ENCODE data around the gene CXXC5. TPM values are rescaled to one million over a fixed set of nuclear protein-coding genes. Genes with fewer than 3 reads are reported as not detected.
A peak's percentile ranks its signal among the peaks of the same experiment; 100 is the strongest.
"Not testable (repeated sequence)": the region's sequence is repeated elsewhere in the genome, so short reads cannot be mapped to it uniquely, and the experiment has no call there.

Gene CXXC5
- total RNA-seq, 1 experiment from 2014 or later: 85.0 TPM

GRCh38 chr5:139718403-139718802, 70.3 kb downstream of the CXXC5 start:
- intact Hi-C loops (cut with micrococcal nuclease; ENCODE audit: unreplicated experiment); DNase-seq (ENCODE audit: low read depth, low spot score); POLR2A ChIA-PET; BruUV-seq (replicated peaks); ATAC-seq; H3K9me3 ChIP-seq (ENCODE audit: control insufficient read depth, insufficient read depth, low read depth, low read length); H3K4me3 ChIP-seq (ENCODE audit: low read depth in 2 of 2, low read length in 2 of 2); H3K27ac ChIP-seq (ENCODE audit: low read length); H3K27me3 ChIP-seq (ENCODE audit: control insufficient read depth, insufficient read depth, low read length); CTCF ChIA-PET; H3K36me3 ChIP-seq (ENCODE audit: control insufficient read depth, insufficient read depth, low read length); H3K4me1 ChIP-seq (ENCODE audit: control insufficient read depth, insufficient read depth, low read length); in situ Hi-C loops (cut with HindIII; ENCODE audit: low pct_unique_long_range_greater_than_20kb, low sequenced_read_pairs): not testable (repeated sequence)

GRCh38 chr5:139719970-139720369, 71.8 kb downstream of the CXXC5 start:
- ATAC-seq; intact Hi-C loops (cut with micrococcal nuclease; ENCODE audit: unreplicated experiment); H3K4me3 ChIP-seq (ENCODE audit: low read depth in 2 of 2, low read length in 2 of 2); in situ Hi-C loops (cut with HindIII; ENCODE audit: low pct_unique_long_range_greater_than_20kb, low sequenced_read_pairs); DNase-seq (ENCODE audit: low read depth, low spot score); H3K4me1 ChIP-seq (ENCODE audit: control insufficient read depth, insufficient read depth, low read length); H3K9me3 ChIP-seq (ENCODE audit: control insufficient read depth, insufficient read depth, low read depth, low read length); POLR2A ChIA-PET; H3K27me3 ChIP-seq (ENCODE audit: control insufficient read depth, insufficient read depth, low read length); H3K36me3 ChIP-seq (ENCODE audit: control insufficient read depth, insufficient read depth, low read length); CTCF ChIA-PET; H3K27ac ChIP-seq (ENCODE audit: low read length); BruUV-seq (replicated peaks): not testable (repeated sequence)

- Histone ChIP-seq H3K36me3 (ENCODE audit: control insufficient read depth, insufficient read depth, low read length) (no peaks in the 10 kb centered on the region), H3K9me3 (ENCODE audit: control insufficient read depth, insufficient read depth, low read depth, low read length) (no peaks in the 10 kb centered on the region), H3K4me1 (ENCODE audit: control insufficient read depth, insufficient read depth, low read length) (peaks cover 15% of the 10 kb centered on the region), H3K27ac (ENCODE audit: low read length) (0 out of 2 replicates have a peak overlapping the region, but pooled peaks have one; percentile 11), H3K27me3 (ENCODE audit: control insufficient read depth, insufficient read depth, low read length) (no peaks in the 10 kb centered on the region), H3K4me3 (ENCODE audit: low read depth in 2 of 2, low read length in 2 of 2) (no peak overlapping the region)
- no peak for TF ChIP-seq SIN3A (IDR thresholded peaks at IDR 0.05; ENCODE audit: borderline replicate concordance, insufficient read depth, low read depth, low read length)
- no peak for TF ChIP-seq TCF7L2 (IDR thresholded peaks at IDR 0.05; ENCODE audit: low read depth, low read length)
- TF ChIP-seq REST (IDR thresholded peaks at IDR 0.05; ENCODE audit: insufficient read depth in 1 of 2, low read depth in 2 of 2, low read length in 1 of 2): no peak
- TF ChIP-seq POLR2AphosphoS5 (IDR thresholded peaks at IDR 0.05; ENCODE audit: low read depth, low read length): no peak
- no peak for TF ChIP-seq CTCF (IDR thresholded peaks at IDR 0.05)
- DNase-seq (ENCODE audit: low read depth, low spot score) (no peak), ATAC-seq (no peak)
- CTCF ChIA-PET: no interaction called here
- in situ Hi-C loops (cut with HindIII; ENCODE audit: low pct_unique_long_range_greater_than_20kb, low sequenced_read_pairs): no loop called here
- no TSS peak for BruUV-seq (replicated peaks)
- POLR2A ChIA-PET: no interaction called here
- intact Hi-C loops (cut with micrococcal nuclease; ENCODE audit: unreplicated experiment): no loop called here
These were observed 75.9 kb downstream of the CXXC5 start for GRCh38 chr5:139723986-139724587.

Data from Panc1 (cell line).